ENCODE results near the gene PLCD1.

GRCh38 chr3:38043486-38043885 is 14.0 kb upstream of the PLCD1 start:
- TF ChIP-seq ZNF331 (CRISPR knock-in tag; IDR thresholded peaks at IDR 0.05) = no peak
- no peak for TF ChIP-seq JUND (CRISPR knock-in tag; IDR thresholded peaks at IDR 0.05)
- no peak for TF ChIP-seq ZNF263 (CRISPR knock-in tag; IDR thresholded peaks at IDR 0.05)
- TF ChIP-seq MLLT10 (CRISPR knock-in tag; IDR thresholded peaks at IDR 0.05) = no peak

Measured in HepG2 (cell line).